ENCODE measurements around the gene AP1G1.
A peak's percentile ranks its signal among the peaks of the same experiment; 100 is the strongest.
"Not testable (repeated sequence)": the region's sequence is repeated elsewhere in the genome, so short reads cannot be mapped to it uniquely, and the experiment has no call there.

The AP1G1 gene

DNA sequence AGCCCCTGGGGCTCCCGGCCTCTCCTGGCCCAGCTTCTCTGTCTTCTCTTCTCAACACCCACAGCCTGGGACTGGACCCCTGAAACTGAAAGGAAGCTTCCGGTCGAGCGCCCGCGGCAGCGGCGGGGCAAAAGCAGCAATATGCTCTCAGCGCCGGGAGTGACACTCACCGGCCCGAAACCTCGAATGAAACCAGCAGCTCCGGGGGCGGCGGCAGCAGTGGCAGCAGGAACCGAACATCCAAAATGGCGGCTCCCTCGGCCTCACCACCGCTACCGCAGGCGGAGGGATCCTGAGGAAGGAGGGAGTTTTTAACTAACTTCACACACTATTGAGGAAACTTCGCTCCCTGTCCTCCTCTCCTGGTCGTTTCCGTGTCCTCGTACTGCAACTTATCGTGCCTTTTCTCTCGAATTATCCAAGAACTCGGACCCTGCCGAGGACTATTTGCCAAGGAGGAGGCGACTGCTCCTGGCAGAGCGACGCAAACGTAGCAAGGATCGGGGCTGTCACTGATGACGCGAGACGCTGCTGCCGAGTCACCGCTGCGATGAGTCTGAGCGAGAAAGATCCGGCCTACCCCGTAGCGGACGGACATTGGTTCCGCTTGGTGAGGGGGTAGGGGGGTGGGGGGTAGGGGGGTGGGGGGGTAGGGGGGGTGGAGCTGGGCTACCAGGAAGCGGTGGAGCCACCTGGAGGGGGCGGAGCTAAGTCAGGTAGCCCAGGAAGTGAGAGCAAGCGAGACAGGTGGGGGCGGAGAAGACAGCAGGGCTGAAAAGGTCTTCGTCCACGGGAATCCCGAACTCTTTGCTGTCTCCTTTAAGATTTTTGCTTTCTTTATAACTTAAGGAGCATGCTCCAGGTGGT lies at the start of gene AP1G1:
TSS of gene AP1G1 (minus strand) at position 242 of the 867 bp plus-strand sequence. CDS start 19,355 bp downstream, outside the sequence.
- peak; percentile 86 for DNase-seq

DNA sequence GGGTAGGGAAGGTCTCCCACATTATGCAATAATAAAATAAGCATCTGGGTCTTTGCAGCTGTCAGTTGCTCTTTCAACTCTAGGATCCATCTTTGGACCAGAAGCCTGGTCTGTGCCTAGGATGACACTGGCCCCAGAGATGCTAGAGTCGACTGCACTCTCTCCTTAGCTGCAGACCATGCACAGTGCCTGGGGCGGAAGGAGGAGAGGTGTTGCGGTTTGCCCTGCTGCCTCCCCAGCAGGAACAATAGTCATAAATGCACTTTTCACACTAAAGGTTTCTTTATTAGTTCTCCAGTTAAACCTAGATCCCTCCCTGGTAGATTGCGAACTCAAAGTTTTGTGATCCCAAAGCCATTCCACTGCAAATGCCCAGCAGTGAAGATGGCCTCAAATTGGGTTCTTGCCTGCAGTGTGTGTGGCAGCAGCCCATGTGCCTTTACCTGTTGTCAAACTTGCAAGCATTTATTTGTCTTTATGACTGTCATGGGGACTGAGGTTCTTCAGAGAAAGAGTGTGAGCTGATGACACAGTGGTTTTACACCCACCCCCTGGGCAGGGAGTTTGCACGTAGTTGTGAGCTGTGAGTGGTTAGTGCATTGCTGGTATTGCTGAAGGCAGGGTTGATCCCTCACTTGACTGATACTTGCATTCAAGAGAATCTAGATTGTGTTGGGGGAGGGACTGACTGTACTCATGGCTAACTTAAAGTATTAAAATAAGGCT lies 47.5 kb upstream of the AP1G1 start:
- no peak for DNase-seq

DNA sequence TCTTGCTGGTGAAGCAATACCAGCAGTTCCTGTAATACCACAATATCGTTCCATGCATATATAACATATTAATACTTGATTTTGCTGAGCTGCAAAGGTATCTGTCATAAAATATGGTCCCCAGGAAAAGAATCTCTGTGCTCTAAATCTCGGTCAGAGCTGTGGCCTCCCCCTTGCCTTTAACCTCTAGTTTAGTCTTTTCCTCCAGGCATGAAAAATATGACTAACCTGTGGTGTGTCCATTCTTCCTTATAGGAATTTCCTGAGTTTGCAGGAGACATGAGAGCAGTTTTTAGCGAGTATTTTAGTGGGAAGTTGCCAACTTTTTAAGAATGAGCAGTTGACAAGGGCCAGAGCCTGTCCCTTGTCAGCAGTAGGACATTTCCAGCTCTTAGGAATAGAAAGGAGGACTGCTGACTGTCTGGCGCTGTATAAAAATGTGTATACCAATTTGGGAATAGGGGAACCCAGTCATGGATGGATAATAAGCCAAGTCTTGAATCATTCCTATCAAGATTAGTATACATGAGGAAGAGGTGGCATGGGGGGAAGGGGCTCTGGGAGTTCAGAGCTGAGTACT lies 45.8 kb upstream of the AP1G1 start:
- DNase-seq, result no peak

DNA sequence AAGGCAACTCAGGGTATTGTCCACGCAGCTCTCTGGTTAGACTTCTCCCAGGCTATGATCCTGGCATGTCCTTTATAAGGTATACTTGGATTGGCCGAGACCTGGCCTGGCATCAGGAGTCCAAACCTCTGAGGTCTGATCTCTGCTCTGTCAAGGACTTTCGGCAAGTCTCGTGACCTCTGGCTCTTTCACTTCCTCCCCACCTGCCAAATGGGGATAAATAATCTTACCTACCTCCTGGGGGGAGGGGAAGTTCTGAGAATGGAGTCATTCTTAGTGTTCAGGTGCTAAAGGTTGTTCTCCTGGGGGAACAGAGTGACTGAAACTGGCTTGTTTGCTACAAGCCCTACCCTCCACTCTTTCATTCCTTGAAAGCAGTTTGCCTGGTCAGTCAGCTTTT lies 44.8 kb upstream of the AP1G1 start:
- no peak for DNase-seq

DNA sequence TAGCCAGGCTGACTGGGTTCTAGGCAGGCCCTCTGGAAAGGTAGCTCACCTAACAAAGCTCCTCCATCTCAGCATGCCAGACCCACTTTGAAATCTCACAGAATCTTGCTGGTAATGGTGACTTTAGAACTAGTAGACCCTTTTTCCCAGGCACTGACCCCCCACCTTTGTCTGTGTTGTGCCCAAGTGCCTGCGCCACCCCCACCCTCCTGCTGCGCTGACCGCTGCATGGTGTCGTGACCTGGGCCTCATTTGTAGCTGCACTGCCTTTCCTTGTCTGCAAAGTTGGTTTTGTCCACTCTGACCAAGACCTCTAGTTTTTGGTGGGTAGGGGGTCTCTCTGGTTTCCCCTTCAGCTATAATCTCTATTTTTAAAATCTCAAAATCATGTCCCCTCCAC lies 43.9 kb upstream of the AP1G1 start:
- DNase-seq, result no peak

DNA sequence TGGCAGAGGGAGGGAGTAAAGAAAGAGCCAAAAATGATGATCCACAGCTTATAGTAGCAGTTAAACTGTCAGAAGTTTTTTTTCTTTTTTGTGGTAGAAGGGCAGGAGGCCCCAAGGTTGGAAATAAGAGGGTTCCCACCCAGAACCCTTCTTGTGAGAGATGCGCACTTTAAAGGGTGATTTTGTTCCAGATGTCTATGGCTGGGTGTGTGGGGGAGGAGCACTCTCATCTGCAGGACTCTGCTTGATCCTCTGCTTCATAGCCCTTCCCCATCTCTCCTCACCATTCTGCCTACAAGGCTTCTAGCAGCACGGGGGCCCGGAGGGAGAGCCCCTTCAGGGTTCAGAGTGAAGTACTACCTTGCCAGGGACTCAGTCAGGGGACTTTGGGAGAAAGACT lies 43.5 kb upstream of the AP1G1 start:
- DNase-seq, result no peak

DNA sequence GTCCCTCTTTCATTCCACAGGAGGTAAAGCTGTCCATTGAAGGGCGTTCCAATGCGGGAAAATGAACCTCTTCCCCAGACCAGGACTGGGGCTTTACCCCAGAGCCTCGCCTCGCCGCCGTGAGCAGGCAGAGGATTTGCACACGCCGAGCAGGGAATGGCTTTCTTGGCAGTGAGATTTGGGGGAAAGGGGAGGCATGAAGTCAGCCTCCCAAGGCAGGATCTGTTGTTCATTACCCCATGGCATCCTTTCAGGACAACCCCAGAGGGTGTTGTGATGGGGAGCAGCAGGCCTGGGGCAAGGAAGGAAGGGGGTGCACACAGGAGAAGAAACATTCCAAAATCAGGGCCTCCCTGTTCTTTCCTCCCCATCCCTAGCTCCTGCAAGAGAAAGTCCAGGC lies 43.1 kb upstream of the AP1G1 start:
- no peak for DNase-seq

DNA sequence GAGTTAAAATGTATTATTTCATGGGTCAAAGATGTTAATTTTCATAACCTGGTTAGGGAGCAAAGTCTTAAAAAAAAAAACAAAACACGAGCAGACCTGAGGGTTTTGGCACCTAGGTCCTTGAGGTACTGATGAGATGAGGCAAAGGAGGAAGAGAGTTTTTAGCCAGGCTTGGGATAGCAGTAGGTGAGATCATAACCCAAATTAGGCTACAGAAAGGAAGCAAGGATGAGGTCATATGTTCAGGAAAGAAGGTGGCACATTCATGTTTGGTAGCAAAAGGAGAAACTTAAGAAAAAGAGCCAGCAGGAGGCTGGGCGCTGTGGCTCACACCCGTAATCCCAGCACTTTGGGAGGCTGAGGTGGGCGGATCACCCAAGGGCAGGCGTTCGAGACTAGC lies 40.0 kb upstream of the AP1G1 start:
- DNase-seq, result no peak

DNA sequence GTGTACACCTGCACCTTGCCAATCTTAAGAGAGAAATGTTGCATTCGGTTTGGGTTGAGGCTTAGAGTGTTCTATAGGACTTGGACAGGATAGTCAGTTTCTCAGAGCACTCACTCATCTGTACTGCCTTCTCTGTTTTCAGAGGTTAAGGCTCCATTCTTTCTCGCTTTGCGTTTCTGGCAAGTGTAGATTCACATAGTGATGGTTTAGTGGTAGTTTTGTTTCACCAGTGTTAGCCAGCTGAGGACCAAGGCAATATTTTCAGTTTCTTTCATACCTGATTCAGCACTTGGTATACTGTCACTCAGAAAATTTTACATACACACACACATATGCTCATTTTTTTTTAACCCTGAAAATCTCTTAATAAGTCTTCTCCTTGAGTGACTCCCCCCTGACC lies 38.5 kb upstream of the AP1G1 start:
- DNase-seq, result no peak

DNA sequence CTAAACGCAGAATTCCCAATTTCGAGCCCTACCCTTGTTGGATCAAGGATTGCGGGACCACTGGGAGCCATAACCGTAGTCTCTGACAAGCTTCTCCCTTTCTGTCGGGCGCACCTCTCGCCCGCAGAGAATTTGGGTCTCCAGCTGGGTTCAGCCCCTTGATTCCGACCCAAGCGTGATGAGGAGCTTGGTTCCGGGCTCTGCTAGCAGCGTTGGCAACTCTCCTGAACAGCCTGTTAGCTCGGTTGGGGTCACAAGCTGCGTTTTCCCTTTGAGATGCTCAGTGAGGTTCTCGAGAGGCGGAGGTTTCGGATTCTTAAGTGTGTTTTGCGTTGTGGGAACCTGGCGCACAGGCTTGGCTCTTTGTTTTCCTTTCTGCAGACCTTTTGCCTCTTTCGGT lies 37.8 kb upstream of the AP1G1 start:
- DNase-seq, result no peak

DNA sequence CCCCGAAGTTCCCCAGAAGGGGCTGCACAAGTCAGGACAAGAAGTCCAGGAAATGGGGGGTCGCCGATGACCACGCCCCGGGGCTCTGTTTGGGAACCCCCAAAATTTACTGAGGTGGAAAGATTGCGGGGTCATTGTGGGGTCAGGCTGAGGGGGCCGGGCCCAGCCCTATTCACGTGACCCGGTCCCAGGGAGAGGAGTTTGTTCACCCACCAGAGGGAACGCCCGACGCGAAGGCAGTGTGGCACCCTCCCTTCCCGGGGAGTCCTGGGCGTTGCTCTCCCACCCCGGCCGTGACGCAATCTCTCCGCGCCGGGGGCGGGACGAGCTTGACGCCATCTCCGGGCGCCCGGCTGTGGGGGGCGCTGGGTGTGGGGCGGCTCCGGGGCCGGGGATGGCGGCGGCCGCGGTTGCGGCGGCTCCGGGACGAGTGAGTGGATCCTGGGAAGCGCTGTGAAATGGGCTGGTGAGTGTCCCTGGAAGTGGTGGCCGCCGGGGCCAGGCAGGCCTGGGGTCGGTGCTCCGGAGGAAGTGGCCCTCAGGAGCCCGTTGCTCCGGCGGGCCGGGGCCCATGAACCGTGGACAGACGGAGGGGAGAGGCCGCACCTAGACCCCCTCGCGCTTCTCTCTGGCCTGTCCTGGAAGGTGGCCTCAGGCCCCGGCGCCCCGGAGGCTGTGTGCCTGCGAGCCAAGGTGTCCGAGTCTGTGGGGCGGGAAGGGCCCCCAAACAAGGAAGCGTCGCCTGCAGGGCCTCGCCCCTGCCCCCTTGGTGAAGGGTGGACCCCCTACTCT lies 37.2 kb upstream of the AP1G1 start, which contains the start of gene ATXN1L:
TSS of gene ATXN1L (plus strand) at position 338 of the 792 bp plus-strand sequence. CDS start 3,765 bp downstream, outside the sequence.
- peak; percentile 93 for DNase-seq

DNA sequence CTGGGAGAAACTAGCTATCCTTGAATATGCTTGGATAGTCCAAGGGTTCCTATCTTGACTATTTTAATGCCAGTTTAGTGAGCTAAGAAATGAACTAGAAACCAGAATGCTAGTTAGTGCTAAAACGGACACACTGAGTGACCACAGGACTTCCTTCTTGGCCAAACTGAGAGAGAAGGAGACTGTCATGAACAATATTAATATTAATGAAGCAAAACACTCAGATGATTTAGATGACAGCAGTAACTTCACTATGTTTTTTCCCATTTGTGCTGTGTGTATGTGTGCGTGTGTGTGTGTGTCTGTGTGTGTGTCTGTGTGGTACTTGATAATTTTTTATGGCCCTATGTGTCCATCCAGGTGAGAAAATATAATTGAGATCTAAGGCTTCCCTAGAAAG lies 34.9 kb upstream of the AP1G1 start:
- DNase-seq, result no peak

DNA sequence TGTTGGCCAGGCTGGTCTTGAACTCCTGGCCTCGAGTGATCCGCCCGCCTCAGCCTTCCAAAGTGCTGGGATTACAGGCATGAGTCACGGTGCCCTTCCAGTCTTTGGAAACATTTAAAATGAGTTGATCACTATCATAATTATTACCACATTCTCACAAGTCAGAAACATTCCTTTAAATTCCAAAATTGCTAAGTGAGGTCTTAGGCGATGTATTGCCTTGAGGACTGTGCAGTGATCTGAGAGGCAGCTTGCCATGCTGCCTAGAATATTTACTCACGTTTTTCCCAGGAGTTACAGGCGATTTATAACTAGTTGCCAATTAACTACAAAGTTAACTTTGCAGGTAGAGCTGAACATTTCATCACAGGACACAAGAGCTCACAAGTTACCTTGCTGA lies 31.4 kb upstream of the AP1G1 start:
- DNase-seq, result no peak

DNA sequence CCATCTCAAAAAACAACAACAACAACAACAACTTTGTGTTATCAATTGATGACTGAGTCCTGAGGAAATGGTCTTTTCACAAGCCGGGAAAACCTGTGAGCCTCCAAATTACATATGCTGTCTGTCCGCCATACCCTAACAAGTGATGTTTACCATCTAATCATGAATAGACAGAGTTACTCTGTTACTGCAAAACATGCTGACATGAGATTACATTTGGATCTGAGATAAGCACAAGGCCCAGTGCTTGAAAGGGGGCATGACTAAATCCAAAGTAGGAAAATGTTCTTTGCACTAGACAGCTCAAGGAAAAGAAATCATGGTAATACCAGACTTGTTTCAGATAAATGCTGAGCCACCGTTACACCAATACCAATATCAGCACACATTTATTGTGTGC lies 28.5 kb upstream of the AP1G1 start:
- DNase-seq, result no peak

DNA sequence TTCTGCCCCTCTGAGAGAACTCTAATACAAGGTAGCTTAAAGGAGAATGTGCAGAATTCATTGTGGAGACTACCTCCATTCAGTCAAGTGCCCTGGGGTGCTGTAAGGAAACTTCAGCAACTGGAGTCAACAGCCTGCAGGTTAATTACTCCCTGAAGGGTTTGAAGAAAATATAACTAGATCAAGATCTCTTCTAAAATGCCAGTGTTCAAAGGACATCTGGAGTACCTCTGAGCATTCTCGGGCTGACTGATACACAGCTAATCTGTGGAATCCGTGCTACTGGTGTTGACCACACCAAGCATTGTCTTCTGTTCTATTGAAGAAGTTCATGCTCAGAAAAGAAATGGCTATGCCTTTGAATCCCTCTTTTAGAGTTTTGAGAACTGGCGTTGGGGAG lies 25.7 kb upstream of the AP1G1 start:
- DNase-seq, result no peak

DNA sequence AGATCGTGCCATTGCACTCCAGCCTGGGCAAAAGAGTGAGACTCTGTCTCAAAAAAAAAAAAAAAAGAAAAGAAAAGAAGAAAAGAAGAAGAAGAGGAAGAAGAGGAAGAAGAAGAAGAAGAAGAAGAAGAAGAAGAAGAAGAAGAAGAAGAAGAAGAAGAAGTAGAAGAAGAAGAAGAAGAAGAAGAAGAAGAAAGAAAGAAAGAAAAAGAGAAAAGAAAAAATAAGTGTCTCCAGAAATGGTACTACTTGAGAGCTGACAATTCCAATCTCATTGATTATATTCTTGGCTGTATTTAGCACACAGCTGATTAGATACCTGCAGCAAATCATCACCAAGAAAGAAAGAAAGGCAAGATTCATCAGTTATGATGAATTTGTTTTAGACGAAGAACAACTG lies 23.5 kb upstream of the AP1G1 start:
- DNase-seq, result not testable (repeated sequence)

DNA sequence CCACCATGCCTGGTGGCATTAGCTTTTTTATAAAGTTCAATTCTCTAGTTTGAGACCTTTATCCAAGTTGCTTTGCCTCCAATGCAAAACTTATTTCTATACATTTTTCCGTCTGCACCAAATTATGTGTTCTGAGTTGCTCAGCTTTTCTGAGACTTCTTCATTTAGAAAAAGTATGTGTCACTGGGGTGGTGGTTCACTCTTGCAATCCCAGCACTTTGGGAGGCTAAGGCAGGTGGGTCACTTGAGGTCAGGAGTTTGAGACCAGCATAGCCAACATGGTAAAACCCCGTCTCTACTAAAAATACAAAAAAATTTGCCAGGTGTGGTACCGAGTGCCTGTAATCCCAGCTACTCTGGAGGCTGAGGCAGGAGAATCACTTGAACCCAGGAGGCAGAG lies 23.1 kb upstream of the AP1G1 start:
- DNase-seq, result not testable (repeated sequence)

DNA sequence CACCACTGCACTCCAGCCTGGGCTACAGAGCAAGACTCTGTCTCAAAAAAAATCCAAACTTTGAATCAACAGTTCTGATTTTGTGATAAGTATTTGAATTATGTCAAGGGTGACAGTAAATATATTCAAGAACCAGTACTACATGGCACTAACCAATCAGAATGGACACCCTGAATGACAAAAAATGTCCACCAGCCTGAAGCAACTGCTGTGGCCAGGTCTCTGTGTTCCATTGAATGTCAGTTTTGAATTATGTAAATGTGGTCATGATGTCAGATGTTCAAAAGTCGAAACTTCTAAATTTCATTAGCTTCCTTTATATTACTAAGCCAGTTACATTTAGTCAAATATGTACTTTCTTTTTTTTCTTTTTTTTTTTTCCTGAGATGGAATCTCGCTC lies 21.7 kb upstream of the AP1G1 start:
- no peak for DNase-seq

DNA sequence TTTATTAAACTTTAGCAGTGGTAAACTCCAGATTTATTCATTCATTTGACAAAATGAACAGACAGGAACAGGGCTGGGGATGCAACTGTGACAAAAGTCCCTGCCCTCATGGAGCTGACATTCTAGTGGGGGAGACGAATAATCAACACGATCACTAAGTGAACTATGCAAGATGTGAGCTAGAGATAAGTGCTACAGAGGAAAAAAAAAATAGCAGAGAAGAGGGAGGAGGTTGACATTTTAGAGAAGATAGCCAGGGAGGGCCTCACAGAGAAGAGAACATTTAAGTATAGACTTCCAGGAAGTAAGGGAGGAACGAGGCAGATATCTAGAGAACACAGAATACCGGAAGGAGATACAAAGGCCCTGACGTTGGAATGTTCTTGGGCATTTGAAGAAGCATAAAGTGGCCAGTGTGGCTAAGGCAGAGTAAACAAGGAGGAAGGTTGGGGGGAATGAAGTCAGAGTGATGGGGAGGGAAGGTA lies 17.9 kb upstream of the AP1G1 start:
- no peak for DNase-seq

DNA sequence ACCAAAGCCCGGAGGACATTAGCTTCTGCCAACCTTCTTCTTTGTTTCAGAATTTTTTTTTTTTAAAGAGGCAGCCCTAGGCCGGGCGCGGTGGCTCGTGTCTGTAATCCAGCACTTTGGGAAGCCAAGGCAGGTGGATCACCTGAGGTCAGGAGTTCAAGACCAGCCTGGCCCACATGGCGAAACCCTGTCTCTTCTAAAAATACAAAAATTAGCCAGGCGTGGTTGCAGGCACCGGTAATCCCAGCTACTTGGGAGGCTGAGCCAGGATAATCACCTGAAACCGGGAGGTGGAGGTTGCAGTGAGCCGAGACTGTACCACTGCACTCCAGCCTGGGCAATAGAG lies 8.5 kb upstream of the AP1G1 start:
- DNase-seq, result not testable (repeated sequence)

DNA sequence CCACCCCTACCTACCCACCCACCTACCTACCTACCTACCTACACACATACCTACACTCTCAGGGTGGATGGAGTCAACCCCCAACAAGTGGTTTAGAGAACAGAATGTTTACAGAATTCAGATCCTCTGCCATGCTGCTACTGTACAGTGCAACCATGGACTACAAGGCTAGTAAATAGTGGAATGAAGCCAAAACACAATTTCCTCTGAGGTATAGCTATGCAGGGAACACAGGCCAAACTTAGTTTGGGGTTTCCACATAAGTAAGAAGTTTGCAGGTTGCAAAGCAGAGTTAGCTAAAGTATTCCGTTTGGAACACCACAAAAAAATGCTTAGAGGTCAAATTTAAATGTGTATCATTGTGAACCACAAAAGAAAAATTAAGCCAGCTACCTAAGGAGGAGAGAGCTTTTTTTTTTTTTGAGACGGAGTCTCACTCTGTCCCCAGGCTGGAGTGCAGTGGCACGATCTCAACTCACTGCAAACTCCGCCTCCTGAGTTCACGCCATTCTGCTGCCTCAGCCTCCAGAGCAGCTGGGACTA lies 2.7 kb upstream of the AP1G1 start:
- no peak for DNase-seq

DNA sequence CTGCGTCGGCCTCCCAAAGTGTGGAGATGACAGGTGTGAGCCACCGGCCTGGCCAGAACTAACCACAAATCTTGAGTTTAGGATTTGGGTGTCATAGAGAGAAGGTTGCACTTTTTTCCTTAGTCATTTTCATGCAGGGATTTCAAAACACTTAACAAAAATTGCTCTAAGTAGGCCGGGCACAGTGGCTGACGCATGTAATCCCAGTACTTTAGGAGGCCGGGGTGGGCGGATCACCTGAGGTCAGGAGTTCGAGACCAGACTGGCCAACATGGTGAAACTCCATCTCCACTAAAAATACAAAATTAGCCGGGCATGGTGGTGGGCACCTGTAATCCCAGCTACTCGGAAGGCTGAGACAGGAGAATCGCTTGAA lies 1.5 kb upstream of the AP1G1 start:
- DNase-seq, result not testable (repeated sequence)

All from stimulated activated CD4-positive, alpha-beta T cell treated with anti-CD3 and anti-CD28 coated beads, Interleukin-12 subunit alpha, Interleukin-12 subunit beta, amount 100 ng/mL, for 4 hours (primary cell).